A549 (cell line): ENCODE data around the gene CCDC88B. TPM values are rescaled to one million over a fixed set of nuclear protein-coding genes. Genes with fewer than 3 reads are reported as not detected.
"Not testable (repeated sequence)": the region's sequence is repeated elsewhere in the genome, so short reads cannot be mapped to it uniquely, and the experiment has no call there.

Experiments
- ATAC-seq, 2 experiments: fragments of 200-7000 bp in 1 of 2; fragments of >200 bp in 1 of 2; cut with Nextera tagmentation in 1 of 2; cut with Tn5 transposase in 1 of 2; 3 replicates each; pipeline versions ENCODE4 v1.8.0 to v1.9.1; 2018 to 2020; ENCODE audit warnings: mild to moderate bottlenecking in 1 of 2, moderate library complexity in 1 of 2
- CTCF ChIA-PET: fragments of 300-600 bp; sonication (Branson Sonifier 250); formaldehyde crosslinking; extraction: SDS; loops from one replicate; lab custom pipeline; 2021; ENCODE audit warnings: antibody characterized with exemption, inconsistent platforms; lab: Yijun Ruan, JAX
- POLR2A ChIA-PET: fragments of 350-600 bp; formaldehyde crosslinking; extraction: SDS; loops from one replicate; lab custom pipeline; 2021; ENCODE audit warnings: antibody characterized with exemption, inconsistent platforms; lab: Yijun Ruan, JAX
- DNase-seq, 2 experiments: peaks; one replicate each; pipeline versions ENCODE4 v3.0.0 to v3.0.0-alpha.2; 2011 to 2016; ENCODE audit warnings: low read depth in 1 of 2, low spot score in 1 of 2
- FAIRE-seq: peaks from 2 replicates; lab custom pipeline; 2011; peaks lifted over from hg19 to GRCh38; lab: Jason Lieb, UNC
- H3K27ac ChIP-seq, 2 experiments: fragments of >200 bp; sonication (Bioruptor Twin); formaldehyde crosslinking; 3 replicates each; pipeline ENCODE4 v1.5.1; 2016 to 2017
- H3K4me1 ChIP-seq: fragments of >200 bp; sonication (Bioruptor Twin); formaldehyde crosslinking; 3 replicates; pipeline ENCODE4 v1.6.1; 2016
- H3K4me2 ChIP-seq: fragments of >200 bp; sonication (Bioruptor Twin); formaldehyde crosslinking; 3 replicates; pipeline ENCODE4 v1.6.1; 2016
- H3K4me3 ChIP-seq: fragments of >200 bp; sonication (Bioruptor Twin); formaldehyde crosslinking; 3 replicates; pipeline ENCODE4 v1.5.1; 2016
- H3K9me3 ChIP-seq: fragments of >200 bp; sonication (Bioruptor Twin); formaldehyde crosslinking; 3 replicates; pipeline ENCODE4 v1.6.1; 2016
- CBX2 ChIP-seq: fragments of 200-600 bp; sonication (generic); IDR thresholded peaks from 2 replicates; pipeline ENCODE4 v1.6.1; 2016; ENCODE audit warnings: low read depth, mild to moderate bottlenecking, borderline replicate concordance
- CEBPB ChIP-seq, 2 experiments: fragments of >200 bp in 1 of 2; sonication (Bioruptor Twin) in 1 of 2; formaldehyde crosslinking in 1 of 2; IDR thresholded peaks; 2 replicates each; pipeline ENCODE4 v1.6.1; 2012 to 2016
- CHD2 ChIP-seq: fragments of 150-350 bp; IDR thresholded peaks from 2 replicates; pipeline ENCODE4 v1.6.1; 2014; ENCODE audit warnings: low read length; ENCODE audit not compliant: partially characterized antibody
- EP300 ChIP-seq, 2 experiments: fragments of >200 bp; sonication (Bioruptor Twin); formaldehyde crosslinking; IDR thresholded peaks; 2 replicates in 1 of 2; 3 replicates in 1 of 2; pipeline ENCODE4 v1.6.1; 2016 to 2017
- FOSL2 ChIP-seq, 2 experiments: fragments of 450-650 bp in 1 of 2; fragments of >200 bp in 1 of 2; sonication (Bioruptor Twin) in 1 of 2; formaldehyde crosslinking; IDR thresholded peaks; 2 replicates each; pipeline versions ENCODE4 v1.5.0 to v1.6.1; 2016 to 2020; ENCODE audit warnings: mild to moderate bottlenecking in 1 of 2, moderate library complexity in 1 of 2
- FOXS1 ChIP-seq: fragments of 250-450 bp; sonication (Bioruptor Pico); IDR thresholded peaks from 2 replicates; pipeline ENCODE4 v1.5.0; 2020; ENCODE audit warnings: mild to moderate bottlenecking, moderate library complexity
- GATA3 ChIP-seq: IDR thresholded peaks from 2 replicates; pipeline ENCODE4 v1.6.1; 2012; ENCODE audit warnings: borderline replicate concordance
- HDAC2 ChIP-seq: fragments of 200-600 bp; sonication (generic); IDR thresholded peaks from 2 replicates; pipeline ENCODE4 v1.6.1; 2016
- HEYL ChIP-seq: fragments of 250-450 bp; sonication (Bioruptor Pico); IDR thresholded peaks from 2 replicates; pipeline ENCODE4 v1.8.0; 2021; ENCODE audit warnings: mild to moderate bottlenecking, moderate library complexity
- HOXA7 ChIP-seq: fragments of 250-450 bp; sonication (Bioruptor Pico); IDR thresholded peaks from 2 replicates; pipeline ENCODE4 v1.5.0; 2020; ENCODE audit warnings: mild to moderate bottlenecking, moderate library complexity
- JUN ChIP-seq, 2 experiments: fragments of >200 bp; sonication (Bioruptor Twin); formaldehyde crosslinking; IDR thresholded peaks; 2 replicates in 1 of 2; 3 replicates in 1 of 2; pipeline ENCODE4 v1.6.1; 2016 to 2017
- JUNB ChIP-seq: fragments of >200 bp; sonication (Bioruptor Twin); formaldehyde crosslinking; IDR thresholded peaks from 2 replicates; pipeline ENCODE4 v1.6.1; 2016
- KDM5A ChIP-seq: fragments of 200-600 bp; sonication (generic); IDR thresholded peaks from 2 replicates; pipeline ENCODE4 v1.6.1; 2016; ENCODE audit warnings: antibody characterized with exemption, mild to moderate bottlenecking
- MAZ ChIP-seq: fragments of 150-350 bp; IDR thresholded peaks from 2 replicates; pipeline ENCODE4 v1.6.1; 2014; ENCODE audit warnings: antibody characterized with exemption, low read depth, low read length, borderline replicate concordance
- MYC ChIP-seq: IDR thresholded peaks from 2 replicates; pipeline ENCODE4 v1.6.1; 2012; ENCODE audit warnings: mild to moderate bottlenecking, inconsistent platforms, low read length, improper control_type of control experiment, borderline replicate concordance
- PHF8 ChIP-seq: fragments of 200-600 bp; sonication (generic); IDR thresholded peaks from 2 replicates; pipeline ENCODE4 v1.6.1; 2016; ENCODE audit warnings: low read depth, mild to moderate bottlenecking, antibody characterized with exemption, moderate library complexity, borderline replicate concordance
- POLR2A ChIP-seq: IDR thresholded peaks from 2 replicates; pipeline ENCODE4 v1.6.1; 2012; ENCODE audit warnings: mild to moderate bottlenecking, low read length
- POLR2AphosphoS2 ChIP-seq: conservative IDR thresholded peaks from 2 replicates; pipeline ENCODE4 v1.6.1; 2012; ENCODE audit warnings: low read length, improper control_type of control experiment, inconsistent platforms
- RAD21 ChIP-seq, 2 experiments: fragments of >200 bp in 1 of 2; sonication (Bioruptor Twin) in 1 of 2; formaldehyde crosslinking in 1 of 2; IDR thresholded peaks in 1 of 2; conservative IDR thresholded peaks in 1 of 2; 2 replicates in 1 of 2; 3 replicates in 1 of 2; pipeline ENCODE4 v1.6.1; 2012 to 2018; ENCODE audit warnings: inconsistent platforms in 1 of 2
- RARB ChIP-seq: fragments of 250-450 bp; sonication (Bioruptor Pico); IDR thresholded peaks from 2 replicates; pipeline ENCODE4 v1.8.0; 2021; ENCODE audit warnings: mild to moderate bottlenecking, moderate library complexity
- SREBF2 ChIP-seq: fragments of 450-650 bp; IDR thresholded peaks from 2 replicates; pipeline ENCODE4 v1.6.1; 2014; ENCODE audit warnings: mild to moderate bottlenecking, moderate library complexity
- TFCP2L1 ChIP-seq: fragments of 250-450 bp; sonication (Bioruptor Pico); IDR thresholded peaks from 2 replicates; pipeline ENCODE4 v1.5.0; 2021; ENCODE audit warnings: mild to moderate bottlenecking
- TP53 ChIP-seq: fragments of 250-450 bp; sonication (Bioruptor Pico); IDR thresholded peaks from 2 replicates; pipeline ENCODE4 v1.5.0; 2021; ENCODE audit warnings: mild to moderate bottlenecking, moderate library complexity
- USF2 ChIP-seq: fragments of 450-650 bp; IDR thresholded peaks from 2 replicates; pipeline ENCODE4 v1.6.1; 2014; ENCODE audit warnings: antibody characterized with exemption
- ZC3H11A ChIP-seq: fragments of 450-650 bp; IDR thresholded peaks from 2 replicates; pipeline ENCODE4 v1.6.1; 2014; ENCODE audit warnings: antibody characterized with exemption, mild to moderate bottlenecking
- ZFP36 ChIP-seq: fragments of 450-650 bp; IDR thresholded peaks from 2 replicates; pipeline ENCODE4 v1.6.1; 2014; ENCODE audit warnings: borderline replicate concordance; ENCODE audit not compliant: partially characterized antibody
- ZNF302 ChIP-seq: fragments of 250-450 bp; sonication (Bioruptor Pico); IDR thresholded peaks from 2 replicates; pipeline ENCODE4 v1.9.0; 2021; ENCODE audit warnings: inconsistent platforms, mild to moderate bottlenecking, moderate library complexity
- WGBS: methylation state at CpG from one replicate; pipeline ENCODE4 v1.1.6; 2017; ENCODE audit errors: missing lambda C conversion rate; 5-methylcytosine and 5-hydroxymethylcytosine counted together
- polyA plus RNA-seq, 4 experiments: library from polyadenylated mRNA; depleted of rRNA in 3 of 4; stranded (reverse); fragments of >200 nt; fragmentation: RNase III in 1 of 4; extraction: RNeasy Plus Mini Kit Qiagen cat#74134 plus additional on column Dnase treatment in 1 of 4; gene quantifications; 2 replicates in 3 of 4; 3 replicates in 1 of 4; pipeline ENCODE4 v1.2.3, GENCODE V29; 2011 to 2017
- TF ChIP-seq, protein P1 (sequence below): IDR thresholded peaks from 2 replicates; pipeline ENCODE4 v1.6.1; 2012; ENCODE audit warnings: low read depth, borderline replicate concordance
- TF ChIP-seq, protein P2 (sequence below): fragments of 150-350 bp; IDR thresholded peaks from 2 replicates; pipeline ENCODE4 v1.6.1; 2014; ENCODE audit warnings: low read depth, mild to moderate bottlenecking, low read length
- TF ChIP-seq, protein P3 (sequence below): IDR thresholded peaks from 2 replicates; pipeline ENCODE4 v1.6.1; 2012

CCDC88B gene
- polyA plus RNA-seq, 2 of the 4 experiments (the other 2 are of a cell fraction): 4.8 to 8.8 TPM

- Histone ChIP-seq H3K4me3 (no peak overlapping the region), H3K27ac (no peak overlapping the region), H3K9me3 (no peaks in the 10 kb centered on the region), H3K4me2 (no peak overlapping the region), H3K4me1 (peaks cover 8% of the 10 kb centered on the region; the same call in 2 of the 3 replicates)
- TF ChIP-seq CBX2: no peak
- no peak for TF ChIP-seq RAD21 (conservative IDR thresholded peaks at IDR 0.05 in 1 of 2, IDR thresholded peaks at IDR 0.05 in 1 of 2)
- TF ChIP-seq MYC: no peak
- TF ChIP-seq, protein P1, sequence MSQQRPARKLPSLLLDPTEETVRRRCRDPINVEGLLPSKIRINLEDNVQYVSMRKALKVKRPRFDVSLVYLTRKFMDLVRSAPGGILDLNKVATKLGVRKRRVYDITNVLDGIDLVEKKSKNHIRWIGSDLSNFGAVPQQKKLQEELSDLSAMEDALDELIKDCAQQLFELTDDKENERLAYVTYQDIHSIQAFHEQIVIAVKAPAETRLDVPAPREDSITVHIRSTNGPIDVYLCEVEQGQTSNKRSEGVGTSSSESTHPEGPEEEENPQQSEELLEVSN: no peak
- TF ChIP-seq CHD2: no peak
- no peak for TF ChIP-seq HEYL (CRISPR knock-in tag)
- TF ChIP-seq, protein P2, sequence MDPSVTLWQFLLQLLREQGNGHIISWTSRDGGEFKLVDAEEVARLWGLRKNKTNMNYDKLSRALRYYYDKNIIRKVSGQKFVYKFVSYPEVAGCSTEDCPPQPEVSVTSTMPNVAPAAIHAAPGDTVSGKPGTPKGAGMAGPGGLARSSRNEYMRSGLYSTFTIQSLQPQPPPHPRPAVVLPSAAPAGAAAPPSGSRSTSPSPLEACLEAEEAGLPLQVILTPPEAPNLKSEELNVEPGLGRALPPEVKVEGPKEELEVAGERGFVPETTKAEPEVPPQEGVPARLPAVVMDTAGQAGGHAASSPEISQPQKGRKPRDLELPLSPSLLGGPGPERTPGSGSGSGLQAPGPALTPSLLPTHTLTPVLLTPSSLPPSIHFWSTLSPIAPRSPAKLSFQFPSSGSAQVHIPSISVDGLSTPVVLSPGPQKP: no peak
- ChIA-PET POLR2A (no interaction called here), CTCF (interaction anchor here (0.6 to 13.4 kb wide), 5 partner anchors 11 to 75 kb away, joined by 4 to 312 read pairs (median 42); partner anchors contain the start of genes CATSPERZ, CCDC88B and ESRRA)
- FAIRE-seq: no peak
- 98% methylated on average over 5 of the region's 5 CpGs for WGBS
- no peak for ATAC-seq
- no peak for DNase-seq
Observed at GRCh38 chr11:64321533-64321932, 18.5 kb upstream of the CCDC88B start.

- no peak overlapping the region for H3K4me3 ChIP-seq
- ChIA-PET CTCF (interaction anchor here (0.6 to 13.4 kb wide), 5 partner anchors 10 to 26 kb away, joined by 3 to 312 read pairs (median 42); partner anchors contain the start of genes CATSPERZ, CCDC88B and ESRRA), POLR2A (no interaction called here)
- no peak for FAIRE-seq
- peaks cover 8% of the 10 kb centered on the region; the same call in 2 of the 3 replicates for H3K4me1 ChIP-seq
- WGBS: 94% methylated on average over 5 of the region's 7 CpGs
- H3K4me2 ChIP-seq: no peak overlapping the region
- 0 out of 6 replicates have a peak overlapping the region, but pooled peaks of 1 of the 2 experiments have one; percentile 4 for H3K27ac ChIP-seq
- DNase-seq: no peak
- ATAC-seq: no peak
- TF ChIP-seq FOXS1 (CRISPR knock-in tag) (no peak), TFCP2L1 (no peak), KDM5A (no peak), RARB (no peak), CBX2 (no peak), ZC3H11A (no peak), RAD21 (conservative IDR thresholded peaks at IDR 0.05 in 1 of 2, IDR thresholded peaks at IDR 0.05 in 1 of 2) (no peak), ZFP36 (no peak), GATA3 (no peak), JUNB (no peak), JUN (IDR thresholded peaks at IDR 0.05) (no peak)
- TF ChIP-seq, all 56 proteins: peak for 0
- H3K9me3 ChIP-seq: no peaks in the 10 kb centered on the region
Observed at GRCh38 chr11:64322925-64323260, 17.1 kb upstream of the CCDC88B start.

DNA sequence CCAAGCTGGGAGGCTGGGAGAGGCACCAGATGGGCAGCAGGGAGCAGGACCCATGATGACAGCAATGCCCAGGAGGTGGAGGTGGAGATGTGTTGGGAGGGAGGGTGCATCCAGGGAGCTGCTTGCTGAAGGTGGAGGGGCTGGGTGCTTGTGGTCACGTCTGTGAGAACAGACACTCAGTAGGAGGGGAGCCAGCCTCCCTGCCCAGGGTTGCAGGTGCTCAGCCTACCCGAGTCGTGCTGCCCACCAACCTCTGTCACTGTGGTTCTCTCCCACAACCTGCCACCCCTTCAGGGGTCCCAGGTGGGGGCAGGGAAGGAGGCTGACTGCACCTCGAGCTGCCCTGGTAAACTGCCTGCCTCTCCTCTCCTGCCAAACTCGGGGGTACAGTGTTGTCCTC is 16.6 kb upstream of the CCDC88B start:
- DNase-seq: no peak
- H3K4me3 ChIP-seq: no peak overlapping the region
- H3K9me3 ChIP-seq: no peaks in the 10 kb centered on the region
- no peak for FAIRE-seq
- 72% methylated on average over 5 of the region's 5 CpGs for WGBS
- no peak overlapping the region for H3K27ac ChIP-seq
- TF ChIP-seq PHF8 (no peak), MAZ (no peak), SREBF2 (no peak), ZFP36 (no peak), POLR2A (no peak), FOSL2 (IDR thresholded peaks at IDR 0.05) (no peak), FOSL2 (CRISPR knock-in tag; IDR thresholded peaks at IDR 0.05) (no peak), TFCP2L1 (no peak), TP53 (CRISPR knock-in tag) (no peak), GATA3 (no peak), POLR2AphosphoS2 (no peak), EP300 (IDR thresholded peaks at IDR 0.05) (no peak), CEBPB (IDR thresholded peaks at IDR 0.05) (no peak), HOXA7 (CRISPR knock-in tag) (no peak), USF2 (no peak), HDAC2 (no peak), RARB (no peak), ZNF302 (CRISPR knock-in tag) (no peak)
- TF ChIP-seq, protein P3, sequence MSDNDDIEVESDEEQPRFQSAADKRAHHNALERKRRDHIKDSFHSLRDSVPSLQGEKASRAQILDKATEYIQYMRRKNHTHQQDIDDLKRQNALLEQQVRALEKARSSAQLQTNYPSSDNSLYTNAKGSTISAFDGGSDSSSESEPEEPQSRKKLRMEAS: no peak
- TF ChIP-seq, protein P1: no peak
- POLR2A ChIA-PET: no interaction called here
- peaks cover 8% of the 10 kb centered on the region; the same call in 2 of the 3 replicates for H3K4me1 ChIP-seq
- ATAC-seq: no peak
- CTCF ChIA-PET: interaction anchor here (0.6 to 13.4 kb wide), 7 partner anchors 9 to 119 kb away, joined by 3 to 312 read pairs (median 6); partner anchors contain the start of genes CATSPERZ, CCDC88B and ESRRA
- no peak overlapping the region for H3K4me2 ChIP-seq

DNA sequence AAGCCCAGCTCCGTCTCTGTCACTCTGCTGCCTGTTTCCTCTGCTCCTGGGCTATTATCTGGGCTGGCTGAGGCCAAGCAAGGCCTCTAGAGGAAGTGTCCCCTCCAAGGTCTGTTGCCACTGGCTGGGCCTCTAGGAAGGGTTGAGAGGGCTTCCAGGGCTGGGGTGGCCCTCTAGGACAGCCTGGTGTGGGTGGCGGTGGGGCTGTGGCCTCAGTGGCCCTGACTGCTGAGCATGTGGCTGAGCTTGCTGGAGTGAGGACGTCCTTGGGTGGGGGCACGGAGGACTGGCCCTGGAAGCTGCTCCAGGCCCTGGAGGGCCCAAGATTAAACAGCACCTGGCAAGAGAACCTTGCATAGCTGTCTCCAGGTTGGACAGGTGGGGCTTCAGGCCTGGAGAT is 16.0 kb upstream of the CCDC88B start:
- POLR2A ChIA-PET, H3K4me2 ChIP-seq, H3K4me3 ChIP-seq, DNase-seq, H3K9me3 ChIP-seq, H3K4me1 ChIP-seq, FAIRE-seq: not testable (repeated sequence)
- 0 out of 6 replicates have a peak overlapping the region, but pooled peaks of 1 of the 2 experiments have one; percentile 26 for H3K27ac ChIP-seq
- WGBS: 89% methylated on average over 4 of the region's 4 CpGs
- CTCF ChIA-PET: interaction anchor here (1.2 to 13.4 kb wide), 6 partner anchors 8 to 119 kb away, joined by 3 to 312 read pairs (median 24); partner anchors contain the start of genes CATSPERZ, CCDC88B and ESRRA
- ATAC-seq: peak in 1 of 2 experiments; percentile 5; a peak in 1 of 6 replicates
